ENCODE results near the gene PCYOX1L. TPM values are rescaled to one million over a fixed set of nuclear protein-coding genes. Genes with fewer than 3 reads are reported as not detected.

PCYOX1L gene
- total and polyA plus RNA-seq, 2 of the 8 experiments (the other 6 are each of a cell fraction or from before 2014, with no cell fraction given) = 6.8 to 17.2 TPM

DNA sequence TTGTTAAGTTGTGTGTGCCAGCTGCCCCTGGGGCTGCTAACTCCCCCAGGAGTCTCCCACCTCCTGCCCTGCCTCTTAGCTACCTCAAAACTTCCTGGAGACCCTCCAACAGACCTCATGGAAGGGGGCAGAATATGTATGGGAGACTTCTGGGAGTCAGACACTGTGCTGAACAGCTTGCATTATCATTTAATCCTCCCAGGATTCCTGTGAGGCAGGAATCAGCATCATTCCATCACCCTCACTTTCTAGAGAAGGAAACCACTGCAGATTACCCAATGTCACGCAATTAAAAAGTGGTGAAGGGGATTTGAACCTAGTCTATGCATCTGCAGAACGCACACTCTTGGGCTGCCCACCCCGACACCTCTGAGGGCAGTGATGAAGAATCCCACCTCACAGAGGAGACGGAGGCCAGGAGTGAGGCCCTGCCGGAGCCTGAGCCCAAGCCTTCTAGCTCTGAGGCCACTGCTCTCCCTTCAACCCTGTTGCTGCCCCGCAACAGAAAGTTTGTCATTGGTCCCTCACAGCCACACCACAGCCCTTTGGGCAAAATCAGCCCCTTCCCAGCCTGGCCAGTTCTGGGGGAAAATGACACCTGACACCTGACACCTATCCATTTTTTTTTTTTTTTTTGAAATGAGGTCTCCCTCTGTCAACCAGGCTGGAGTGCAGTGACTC lies 51.6 kb downstream of the PCYOX1L start (continued):
- TF ChIP-seq, protein P1, sequence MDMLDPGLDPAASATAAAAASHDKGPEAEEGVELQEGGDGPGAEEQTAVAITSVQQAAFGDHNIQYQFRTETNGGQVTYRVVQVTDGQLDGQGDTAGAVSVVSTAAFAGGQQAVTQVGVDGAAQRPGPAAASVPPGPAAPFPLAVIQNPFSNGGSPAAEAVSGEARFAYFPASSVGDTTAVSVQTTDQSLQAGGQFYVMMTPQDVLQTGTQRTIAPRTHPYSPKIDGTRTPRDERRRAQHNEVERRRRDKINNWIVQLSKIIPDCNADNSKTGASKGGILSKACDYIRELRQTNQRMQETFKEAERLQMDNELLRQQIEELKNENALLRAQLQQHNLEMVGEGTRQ (IDR thresholded peaks at IDR 0.05; ENCODE audit: low read length) = no peak
- TF ChIP-seq CBX8 (IDR thresholded peaks at IDR 0.05; ENCODE audit: borderline replicate concordance, low read depth, low read length) (no peak), BACH1 (IDR thresholded peaks at IDR 0.05; ENCODE audit: low read length) (no peak), TAF1 (IDR thresholded peaks at IDR 0.05; ENCODE audit: low read depth, low read length) (no peak), ZNF274 (IDR thresholded peaks at IDR 0.05; ENCODE audit: borderline replicate concordance, extremely low read depth, low read length) (no peak), KDM4A (IDR thresholded peaks at IDR 0.05; ENCODE audit: low read depth, low read length, severe bottlenecking) (no peak)
